Stimulated activated CD4-positive, alpha-beta T cell treated with anti-CD3 and anti-CD28 coated beads, Interleukin-12 subunit alpha, Interleukin-12 subunit beta, amount 100 ng/mL, for 48 hours (primary cell): ENCODE results near the gene DPEP3.
"Not testable (repeated sequence)": the region's sequence is repeated elsewhere in the genome, so short reads cannot be mapped to it uniquely, and the experiment has no call there.

ENCODE experiments used
- DNase-seq, 3 donors: peaks; one replicate each; pipeline ENCODE4 v3.0.0-alpha.2; 2020; ENCODE audit warnings: low read depth in 2 of 3, low spot score in 1 of 3

Gene DPEP3

DNA sequence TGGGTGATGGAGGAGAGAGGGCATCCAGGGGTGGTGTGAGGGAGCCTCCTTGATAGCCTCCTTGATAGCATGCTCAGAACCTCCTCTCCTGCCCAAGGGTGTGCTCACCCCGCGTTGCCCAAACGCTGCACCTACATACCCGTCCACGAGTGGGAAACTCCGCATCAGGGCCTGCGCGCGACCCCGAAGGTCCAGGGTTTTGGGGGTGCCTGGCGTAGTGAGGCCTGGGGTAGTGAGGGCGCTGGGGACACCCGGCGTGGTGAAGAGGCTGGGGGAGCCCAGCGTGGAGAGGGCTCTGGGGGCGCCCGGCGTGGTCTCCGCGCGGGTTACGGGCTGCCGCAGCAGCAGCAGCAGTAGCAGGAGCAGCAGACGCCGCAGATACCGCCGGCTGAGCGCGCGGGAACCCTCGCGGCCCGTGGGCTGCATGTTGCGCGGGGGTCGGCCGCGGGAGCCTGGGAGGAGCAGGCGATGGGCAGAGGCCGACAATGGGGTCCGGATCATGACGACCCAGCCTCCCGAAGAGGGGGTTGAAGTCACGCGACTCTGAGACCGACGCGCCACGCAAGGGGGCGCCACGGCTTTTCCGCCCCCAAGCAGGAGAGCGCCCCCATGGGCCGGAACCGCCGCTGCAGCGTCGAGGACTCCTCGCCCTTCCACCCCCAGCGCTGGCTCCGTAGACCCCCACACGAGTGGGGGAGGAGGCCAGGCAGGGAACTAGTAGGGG is at the start of gene DPEP3:
Gene DPEP3 (minus strand): TSS at position 545 of the 724 bp plus-strand sequence. CDS start 119 bp downstream, at position 426.
- no peak for DNase-seq

- DNase-seq, result no peak
These were observed 48.7 kb upstream of the DPEP3 start for GRCh38 chr16:68028996-68029395.

GRCh38 chr16:68022728-68023537 is 42.6 kb upstream of the DPEP3 start, which contains the start of the genes DDX28 and DUS2:
DDX28 (minus strand) TSS chr16:68023232; CDS start chr16:68023202, 30 bp downstream.
DUS2 (plus strand) TSS chr16:68023284; CDS start chr16:68038024, 14,740 bp downstream.
- DNase-seq, result peak; percentile 91 to 98 (median 92)

- no peak for DNase-seq
These were observed 42.0 kb upstream of the DPEP3 start for GRCh38 chr16:68022278-68022727.

DNA sequence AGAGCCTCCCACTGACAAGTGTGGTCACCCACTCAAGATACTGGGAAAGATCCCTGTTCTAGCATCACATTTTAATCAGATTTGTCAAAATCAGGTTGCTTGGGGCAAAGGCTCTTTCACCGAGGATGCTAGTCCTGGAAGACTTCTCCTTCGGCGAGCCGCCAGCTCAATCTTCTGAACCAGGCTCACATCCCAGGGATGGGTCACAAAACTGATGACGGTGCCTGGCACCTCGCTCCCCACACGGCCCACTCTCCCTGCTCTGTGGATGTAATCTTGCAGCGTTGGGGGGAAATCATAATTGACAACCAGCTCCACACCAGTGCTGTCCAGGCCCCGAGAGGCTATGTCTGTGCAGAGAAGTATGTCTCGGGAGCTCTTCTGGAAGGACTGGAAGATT is 41.2 kb upstream of the DPEP3 start:
- no peak for DNase-seq

DNA sequence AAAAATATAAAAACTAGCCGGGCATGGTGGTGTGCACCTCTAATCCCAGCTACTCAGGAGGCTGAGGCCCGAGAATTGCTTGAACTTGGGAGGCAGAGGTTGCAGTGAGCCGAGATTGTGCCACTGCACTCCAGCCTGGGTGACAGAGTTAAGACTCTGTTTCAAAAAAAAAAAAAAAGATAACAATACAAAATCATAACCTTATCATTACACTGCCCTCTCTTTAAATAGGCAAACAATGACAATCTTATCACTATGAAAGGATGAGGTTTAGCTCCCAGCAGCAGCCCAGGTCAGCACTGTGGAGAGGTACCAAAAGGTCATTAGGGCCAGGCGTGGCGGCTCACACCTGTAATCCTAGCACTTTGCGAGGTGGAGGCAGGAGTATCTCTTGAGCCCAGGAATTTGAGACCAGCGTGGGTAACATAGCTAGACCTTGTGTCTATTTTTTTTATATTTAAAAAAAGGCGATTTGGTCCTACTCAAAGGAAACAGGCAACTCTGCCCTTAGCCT is 38.9 kb upstream of the DPEP3 start:
- no peak for DNase-seq

GRCh38 chr16:68015681-68016080 is 35.4 kb upstream of the DPEP3 start, which contains the start of gene DPEP2NB:
DPEP2NB (minus strand) TSS chr16:68015911; CDS start chr16:68015770, 141 bp downstream.
- no peak for DNase-seq

DNA sequence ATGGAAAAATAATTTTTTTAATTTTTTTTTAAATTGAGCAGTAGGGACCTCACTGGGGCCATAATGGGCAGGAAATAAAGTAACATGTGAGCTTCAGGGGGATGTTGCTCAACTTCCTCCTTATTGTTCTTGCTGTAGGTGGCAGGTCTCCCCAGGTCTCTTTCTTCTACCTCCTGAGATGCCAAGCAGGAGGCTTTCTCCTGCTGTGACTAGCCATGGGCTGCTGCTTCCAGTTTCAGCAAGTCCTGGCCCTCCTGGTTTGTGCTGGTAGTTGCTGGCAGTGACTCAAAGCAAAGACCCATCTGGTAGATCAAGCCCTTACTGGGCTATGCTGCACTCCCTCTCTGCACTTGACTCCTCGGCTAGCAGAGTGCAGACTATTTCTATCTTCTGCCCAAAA is 33.1 kb upstream of the DPEP3 start:
- DNase-seq, result no peak

DNA sequence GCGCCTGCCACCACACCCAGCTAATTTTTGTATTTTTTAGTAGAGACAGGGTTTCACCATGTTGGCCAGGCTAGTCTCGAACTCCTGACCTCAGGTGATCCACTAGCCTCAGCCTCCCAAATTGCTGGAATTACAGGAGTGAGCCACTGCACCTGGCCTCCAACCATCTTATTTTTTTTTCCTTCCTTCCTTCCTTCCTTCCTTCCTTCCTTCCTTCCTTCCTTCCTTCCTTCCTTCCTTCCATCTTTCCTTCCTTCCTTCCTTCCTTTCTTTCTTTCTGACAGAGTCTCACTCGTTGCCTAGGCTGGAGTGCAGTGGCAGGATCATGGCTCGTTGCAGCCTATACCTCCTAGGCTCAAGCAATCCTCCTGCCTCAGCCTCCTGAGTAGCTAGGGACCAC is 29.6 kb upstream of the DPEP3 start:
- DNase-seq, result not testable (repeated sequence)

GRCh38 chr16:68009157-68009735 is 28.9 kb upstream of the DPEP3 start:
- no peak for DNase-seq

GRCh38 chr16:68005786-68006286 is 25.5 kb upstream of the DPEP3 start:
- no peak for DNase-seq

DNA sequence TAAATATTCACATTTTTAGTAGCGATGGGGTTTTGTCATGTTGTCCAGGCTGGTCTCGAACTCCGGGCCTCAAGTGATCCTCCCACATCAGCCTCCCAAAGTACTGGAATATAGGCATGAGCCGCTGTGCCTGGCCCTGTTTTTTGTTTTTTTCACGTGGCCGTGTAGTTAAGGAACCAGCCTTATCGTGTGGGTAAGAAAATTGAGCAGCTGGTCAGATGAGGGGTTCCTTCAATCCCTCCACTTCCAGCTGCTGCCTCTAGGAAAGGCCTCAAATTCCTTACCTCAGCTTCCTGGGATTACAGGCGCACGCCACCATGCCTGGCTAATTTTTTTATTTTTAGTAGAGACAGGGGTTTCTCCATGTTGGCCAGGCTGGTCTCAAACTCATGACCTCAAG is 24.9 kb upstream of the DPEP3 start:
- DNase-seq, result no peak

- DNase-seq, result no peak
These were observed 22.7 kb upstream of the DPEP3 start for GRCh38 chr16:68003031-68003430.

- DNase-seq, result no peak
These were observed 20.2 kb upstream of the DPEP3 start for GRCh38 chr16:68000450-68000849.

- no peak for DNase-seq
These were observed 19.7 kb upstream of the DPEP3 start for GRCh38 chr16:67999985-68000384.

DNA sequence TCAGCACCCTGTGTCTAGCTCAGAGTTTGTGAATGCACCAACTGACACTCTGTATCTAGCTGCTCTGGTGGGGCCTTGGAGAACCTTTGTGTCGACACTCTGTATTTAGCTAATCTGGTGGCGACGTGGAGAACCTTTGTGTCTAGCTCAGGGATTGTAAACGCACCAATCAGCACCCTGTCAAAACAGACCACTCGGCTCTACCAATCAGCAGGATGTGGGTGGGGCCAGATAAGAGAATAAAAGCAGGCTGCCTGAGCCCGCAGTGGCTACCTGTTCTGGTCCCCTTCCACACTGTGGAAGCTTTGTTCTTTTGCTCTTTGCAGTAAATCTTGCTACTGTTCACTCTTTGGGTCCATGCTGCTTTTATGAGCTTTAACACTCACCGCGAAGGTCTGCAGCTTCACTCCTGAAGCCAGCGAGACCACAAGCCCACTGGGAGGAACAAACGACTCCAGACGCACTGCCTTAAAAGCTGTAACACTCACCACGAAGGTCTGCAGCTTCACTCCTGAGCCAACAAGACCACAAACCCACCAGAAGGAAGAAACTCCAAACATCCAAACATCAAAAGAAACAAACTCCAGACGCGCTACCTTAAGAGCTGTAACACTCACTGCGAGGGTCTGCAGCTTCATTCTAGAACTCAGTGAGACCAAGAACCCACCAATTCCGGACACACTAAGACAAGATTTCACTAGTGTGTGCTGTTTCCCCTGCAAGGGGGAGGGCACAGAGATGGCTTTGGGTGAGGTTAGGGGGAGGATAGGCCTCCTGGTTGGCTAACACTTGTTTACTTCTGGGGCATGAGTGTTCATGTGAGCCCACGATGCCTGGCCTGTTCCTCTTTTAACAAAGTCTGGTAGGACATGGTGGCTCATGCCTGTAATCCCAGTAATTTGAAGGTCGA is 18.7 kb upstream of the DPEP3 start, which contains the start of gene DPEP2:
Gene DPEP2 (minus strand): TSS at position 706 of the 910 bp plus-strand sequence. CDS start 6,272 bp downstream, outside the sequence.
- peak in 1 of 3 donors; percentile 48 for DNase-seq

GRCh38 chr16:67998231-67998778 is 18.0 kb upstream of the DPEP3 start:
- DNase-seq, result not testable (repeated sequence)

DNA sequence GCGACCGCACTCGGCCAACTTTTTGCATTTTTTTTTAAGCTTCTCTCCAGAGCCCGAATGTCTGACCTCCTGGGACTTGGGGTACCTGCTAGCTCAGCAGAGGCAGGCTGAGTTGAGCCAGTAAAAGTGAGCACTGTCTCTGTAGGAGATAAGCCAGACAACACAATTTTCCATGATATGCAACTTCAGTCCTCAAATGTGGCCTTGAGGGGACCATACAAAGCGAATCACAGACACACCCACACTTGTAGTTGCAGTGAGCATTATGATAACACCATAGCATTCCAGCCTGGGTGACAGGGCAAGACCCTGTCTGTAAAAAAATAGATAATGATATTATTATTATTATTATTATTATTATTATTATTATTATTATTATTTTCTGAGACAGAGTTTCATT is 16.4 kb upstream of the DPEP3 start:
- no peak for DNase-seq

DNA sequence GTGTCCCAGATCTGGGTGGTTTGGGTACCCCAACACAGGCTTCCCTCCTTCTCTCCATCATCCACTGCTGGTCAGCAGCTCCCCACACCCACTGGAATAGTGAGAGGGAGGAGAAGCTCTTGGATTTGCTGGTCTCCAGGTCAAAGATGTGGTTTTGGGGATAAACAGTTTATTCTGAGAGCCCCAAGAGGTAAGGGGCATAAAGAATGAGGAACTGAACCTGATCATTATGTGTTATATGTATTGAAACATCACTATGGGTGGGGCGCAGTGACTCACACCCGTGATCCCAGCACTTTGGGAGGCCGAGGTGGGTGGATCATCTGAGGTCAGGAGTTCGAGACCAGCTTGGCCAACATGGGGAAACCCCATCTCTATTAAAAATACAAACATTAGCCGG is 15.1 kb upstream of the DPEP3 start:
- no peak for DNase-seq

GRCh38 chr16:67994040-67994408 is 13.7 kb upstream of the DPEP3 start:
- DNase-seq, result not testable (repeated sequence)
